Chondrocyte (in vitro differentiated cells): ENCODE measurements around the gene SCAF1. TPM values are rescaled to one million over a fixed set of nuclear protein-coding genes. Genes with fewer than 3 reads are reported as not detected.
A peak's percentile ranks its signal among the peaks of the same experiment; 100 is the strongest.

Experiments used
- DNase-seq: peaks from one replicate; pipeline ENCODE4 v3.0.0; 2021; ENCODE audit warnings: mixed read lengths, low spot score
- H3K27ac Mint-ChIP-seq: one replicate; pipeline ENCODE4 v1.8.0; 2021; ENCODE audit warnings: mild to moderate bottlenecking, moderate library complexity, mixed read lengths; ENCODE audit not compliant: unreplicated experiment
- H3K27me3 Mint-ChIP-seq: 2 replicates; pipeline ENCODE4 v1.8.0; 2021; ENCODE audit warnings: low read depth, mixed read lengths
- H3K36me3 Mint-ChIP-seq: 2 replicates; pipeline ENCODE4 v1.8.0; 2021; ENCODE audit warnings: low read depth, mixed read lengths
- H3K4me1 Mint-ChIP-seq: 2 replicates; pipeline ENCODE4 v1.8.0; 2021; ENCODE audit warnings: low read depth, mild to moderate bottlenecking, mixed read lengths
- H3K4me3 Mint-ChIP-seq: one replicate; pipeline ENCODE4 v1.8.0; 2021; ENCODE audit warnings: mild to moderate bottlenecking, moderate library complexity, mixed read lengths; ENCODE audit not compliant: unreplicated experiment
- H3K9me3 Mint-ChIP-seq: 2 replicates; pipeline ENCODE4 v1.8.0; 2021; ENCODE audit warnings: low read depth, mixed read lengths
- total RNA-seq: library from RNA; stranded (reverse); gene quantifications from 3 replicates; pipeline ENCODE4 v1.2.1, GENCODE V29; 2021
- TF ChIP-seq, protein P1 (sequence below): fragments of 200-600 bp; sonication (generic); IDR thresholded peaks from 2 replicates; pipeline ENCODE4 v1.5.0; 2021; ENCODE audit warnings: antibody characterized with exemption, mild to moderate bottlenecking, moderate library complexity

SCAF1 gene
- total RNA-seq, 1 donor from 2014 or later: 76.3 TPM

DNA sequence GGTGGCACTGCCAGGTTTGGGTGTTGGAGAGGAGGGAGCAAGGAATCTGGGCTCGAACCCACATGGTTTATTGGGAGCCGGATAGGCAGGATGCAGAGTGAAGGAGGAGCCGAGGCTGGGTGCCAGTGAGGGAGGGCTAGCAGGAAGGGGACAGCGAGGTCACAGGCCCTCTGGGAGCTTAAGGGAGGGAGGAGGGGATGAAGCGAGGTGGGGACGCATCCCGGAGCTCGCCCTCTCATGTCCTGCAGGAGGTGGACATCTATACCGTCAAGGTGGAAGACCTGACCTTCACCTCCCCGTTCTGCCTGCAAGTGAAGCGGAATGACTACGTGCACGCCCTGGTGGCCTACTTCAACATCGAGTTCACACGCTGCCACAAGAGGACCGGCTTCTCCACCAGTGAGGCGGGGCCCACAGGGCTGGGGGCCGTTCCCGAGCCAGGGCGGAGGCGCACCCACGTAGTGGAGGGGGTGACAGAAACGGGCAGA lies 43.9 kb downstream of the SCAF1 start:
- peaks cover 16% of the 10 kb centered on the region for H3K36me3 Mint-ChIP-seq
- no peak overlapping the region for H3K4me3 Mint-ChIP-seq
- H3K27ac Mint-ChIP-seq: no peak overlapping the region

DNA sequence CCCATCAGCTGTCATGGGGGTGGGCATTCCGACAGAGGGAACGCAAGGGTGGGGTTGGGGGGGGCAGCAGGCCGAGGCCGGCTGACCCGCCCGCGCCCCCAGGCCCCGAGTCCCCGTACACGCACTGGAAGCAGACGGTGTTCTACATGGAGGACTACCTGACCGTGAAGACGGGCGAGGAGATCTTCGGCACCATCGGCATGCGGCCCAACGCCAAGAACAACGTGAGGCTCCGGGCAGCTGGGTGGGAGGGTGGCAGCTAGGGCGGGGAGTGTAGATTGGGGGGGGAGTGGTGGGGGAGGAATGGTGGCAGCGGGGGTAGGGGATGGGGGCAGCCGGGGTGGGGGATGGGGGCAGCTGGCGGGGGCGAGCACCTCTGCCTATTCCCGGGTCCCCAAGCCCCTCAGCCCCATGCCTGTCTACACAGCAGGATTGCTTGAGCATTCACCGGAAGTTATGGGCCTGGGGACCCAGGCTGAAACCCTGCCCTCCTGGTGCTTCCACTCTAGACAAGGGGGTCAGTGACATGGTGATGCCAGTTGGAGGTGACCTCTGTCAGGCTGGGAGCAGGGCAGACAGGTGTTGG lies 44.6 kb downstream of the SCAF1 start:
- DNase-seq: no peak
- H3K36me3 Mint-ChIP-seq: peaks cover 15% of the 10 kb centered on the region
- no peak overlapping the region for H3K27ac Mint-ChIP-seq
- no peaks in the 10 kb centered on the region for H3K27me3 Mint-ChIP-seq
- no peaks in the 10 kb centered on the region for H3K9me3 Mint-ChIP-seq
- TF ChIP-seq, protein P1, sequence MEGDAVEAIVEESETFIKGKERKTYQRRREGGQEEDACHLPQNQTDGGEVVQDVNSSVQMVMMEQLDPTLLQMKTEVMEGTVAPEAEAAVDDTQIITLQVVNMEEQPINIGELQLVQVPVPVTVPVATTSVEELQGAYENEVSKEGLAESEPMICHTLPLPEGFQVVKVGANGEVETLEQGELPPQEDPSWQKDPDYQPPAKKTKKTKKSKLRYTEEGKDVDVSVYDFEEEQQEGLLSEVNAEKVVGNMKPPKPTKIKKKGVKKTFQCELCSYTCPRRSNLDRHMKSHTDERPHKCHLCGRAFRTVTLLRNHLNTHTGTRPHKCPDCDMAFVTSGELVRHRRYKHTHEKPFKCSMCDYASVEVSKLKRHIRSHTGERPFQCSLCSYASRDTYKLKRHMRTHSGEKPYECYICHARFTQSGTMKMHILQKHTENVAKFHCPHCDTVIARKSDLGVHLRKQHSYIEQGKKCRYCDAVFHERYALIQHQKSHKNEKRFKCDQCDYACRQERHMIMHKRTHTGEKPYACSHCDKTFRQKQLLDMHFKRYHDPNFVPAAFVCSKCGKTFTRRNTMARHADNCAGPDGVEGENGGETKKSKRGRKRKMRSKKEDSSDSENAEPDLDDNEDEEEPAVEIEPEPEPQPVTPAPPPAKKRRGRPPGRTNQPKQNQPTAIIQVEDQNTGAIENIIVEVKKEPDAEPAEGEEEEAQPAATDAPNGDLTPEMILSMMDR: no peak
- no peak overlapping the region for H3K4me3 Mint-ChIP-seq
- H3K4me1 Mint-ChIP-seq: peaks cover 21% of the 10 kb centered on the region

More for the DNA sequence above, 43.9 kb downstream of the SCAF1 start:
- Mint-ChIP-seq H3K27me3 (no peaks in the 10 kb centered on the region), H3K9me3 (no peaks in the 10 kb centered on the region), H3K4me1 (peaks cover 16% of the 10 kb centered on the region)
- TF ChIP-seq, protein P1: no peak
- DNase-seq: no peak

DNA sequence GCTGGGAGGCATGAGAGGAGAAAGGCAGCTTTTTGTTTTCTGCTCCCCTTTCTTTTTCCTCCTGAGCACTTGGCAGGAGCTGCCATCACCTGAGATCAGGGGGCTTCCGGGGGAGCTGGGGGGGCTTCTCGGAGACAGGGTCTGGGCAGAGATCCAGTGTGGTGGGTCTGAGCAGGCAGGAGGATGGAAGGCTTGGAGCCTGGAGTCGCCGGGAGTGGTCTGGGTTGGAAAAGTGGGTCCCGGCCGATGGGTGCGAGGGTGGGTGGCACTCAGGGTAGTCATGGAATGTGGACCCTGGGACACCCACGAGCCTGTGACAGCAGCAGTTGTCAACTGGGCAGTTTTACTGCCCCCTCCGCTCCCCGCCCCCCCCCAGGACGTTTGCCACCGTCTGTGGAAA lies 45.1 kb downstream of the SCAF1 start:
- Mint-ChIP-seq H3K4me3 (no peak overlapping the region), H3K27me3 (no peaks in the 10 kb centered on the region), H3K4me1 (peaks cover 24% of the 10 kb centered on the region), H3K36me3 (peaks cover 15% of the 10 kb centered on the region), H3K27ac (no peak overlapping the region), H3K9me3 (no peaks in the 10 kb centered on the region)
- TF ChIP-seq, protein P1: no peak
- DNase-seq: no peak

DNA sequence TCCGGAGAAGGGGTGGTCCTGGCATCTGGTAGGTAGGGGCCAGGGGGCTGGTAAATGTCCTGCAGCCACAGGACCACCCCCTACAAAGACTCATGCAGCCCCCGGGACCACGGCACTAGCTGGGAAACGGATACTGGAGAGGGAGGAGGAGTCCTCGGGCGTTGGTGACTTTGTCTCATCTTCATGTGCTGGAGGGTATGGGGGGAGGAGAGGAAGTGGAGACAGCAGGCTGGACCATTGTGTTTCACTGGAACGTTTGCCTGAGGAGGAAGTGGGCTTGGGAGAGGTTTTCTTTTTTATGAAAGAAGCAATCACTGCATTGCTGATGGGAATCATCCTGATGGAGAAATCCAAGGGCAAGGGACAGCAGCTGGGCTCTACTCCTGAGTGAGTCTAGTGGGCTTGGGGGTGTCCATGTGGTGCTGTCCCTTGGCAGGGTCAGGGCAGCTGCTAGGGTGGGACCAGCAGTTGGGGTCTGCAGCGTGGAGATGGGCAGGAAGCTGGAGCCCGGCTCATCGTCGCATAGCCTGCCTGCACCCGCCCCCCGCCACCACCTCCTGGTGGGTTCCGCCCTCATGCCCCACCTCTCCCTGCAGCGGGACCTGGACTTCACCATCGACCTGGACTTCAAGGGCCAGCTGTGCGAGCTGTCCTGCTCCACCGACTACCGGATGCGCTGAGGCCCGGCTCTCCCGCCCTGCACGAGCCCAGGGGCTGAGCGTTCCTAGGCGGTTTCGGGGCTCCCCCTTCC lies 45.7 kb downstream of the SCAF1 start:
- Mint-ChIP-seq H3K27me3 (no peaks in the 10 kb centered on the region), H3K36me3 (peaks cover 12% of the 10 kb centered on the region), H3K9me3 (no peaks in the 10 kb centered on the region), H3K4me1 (peaks cover 28% of the 10 kb centered on the region), H3K27ac (peak overlapping the region; percentile 57), H3K4me3 (no peak overlapping the region)
- no peak for DNase-seq
- TF ChIP-seq, protein P1: no peak

DNA sequence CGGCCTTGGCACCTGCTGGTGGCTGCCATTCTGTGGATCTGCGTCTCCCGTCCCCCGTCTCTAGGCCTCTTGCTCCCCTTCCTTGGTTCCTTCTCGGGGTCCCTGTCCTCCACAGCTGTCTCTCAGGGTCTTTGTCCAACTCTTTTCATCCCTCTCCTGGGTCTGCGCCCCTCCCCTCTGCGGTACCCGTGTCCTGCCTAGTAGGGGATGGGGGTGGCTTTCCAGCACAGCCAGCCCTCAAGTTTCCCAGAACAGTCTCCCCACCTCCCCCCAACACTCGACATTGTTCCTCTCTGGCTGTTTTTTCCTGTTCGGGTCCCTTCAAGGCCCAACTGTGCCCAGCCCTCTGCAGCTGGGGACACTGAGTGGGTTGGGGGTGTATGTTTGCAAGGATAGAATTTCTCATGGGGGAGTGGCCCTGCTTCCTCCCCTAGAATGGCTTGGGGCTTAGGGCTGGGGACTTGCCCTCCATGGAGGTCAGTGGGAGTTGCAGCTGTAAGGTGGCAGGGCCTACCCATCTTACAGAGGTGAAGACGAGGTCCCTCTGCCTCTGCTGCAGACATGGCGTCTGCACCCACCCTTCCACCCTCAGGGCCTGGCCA lies 46.6 kb downstream of the SCAF1 start:
- Mint-ChIP-seq H3K27me3 (no peaks in the 10 kb centered on the region), H3K9me3 (no peaks in the 10 kb centered on the region), H3K4me1 (peaks cover 28% of the 10 kb centered on the region), H3K4me3 (no peak overlapping the region), H3K27ac (no peak overlapping the region), H3K36me3 (peaks cover 12% of the 10 kb centered on the region)
- TF ChIP-seq, protein P1: no peak
- no peak for DNase-seq
